ENCODE data around the gene CCDC40.

Gene CCDC40

GRCh38 chr17:80106751-80107150 is 70.3 kb downstream of the CCDC40 start:
- DNase-seq (ENCODE audit: low read depth): no peak
- H3K4me3 ChIP-seq (ENCODE audit: control insufficient read depth, low read depth, low read length): no peak overlapping the region
- no peak for TF ChIP-seq CTCF (conservative IDR thresholded peaks at IDR 0.05; ENCODE audit: control insufficient read depth, insufficient read depth, low read depth, low read length)

GRCh38 chr17:80107231-80108021 is 71.0 kb downstream of the CCDC40 start:
- no peak for DNase-seq (ENCODE audit: low read depth)
- H3K4me3 ChIP-seq (ENCODE audit: control insufficient read depth, low read depth, low read length): no peak overlapping the region
- no peak for TF ChIP-seq CTCF (conservative IDR thresholded peaks at IDR 0.05; ENCODE audit: control insufficient read depth, insufficient read depth, low read depth, low read length)

GRCh38 chr17:80108036-80108971 is 71.9 kb downstream of the CCDC40 start:
- H3K4me3 ChIP-seq (ENCODE audit: control insufficient read depth, low read depth, low read length): no peak overlapping the region
- no peak for DNase-seq (ENCODE audit: low read depth)
- no peak for TF ChIP-seq CTCF (conservative IDR thresholded peaks at IDR 0.05; ENCODE audit: control insufficient read depth, insufficient read depth, low read depth, low read length)

GRCh38 chr17:80109066-80109660 is 72.7 kb downstream of the CCDC40 start:
- H3K4me3 ChIP-seq (ENCODE audit: control insufficient read depth, low read depth, low read length): no peak overlapping the region
- TF ChIP-seq CTCF (conservative IDR thresholded peaks at IDR 0.05; ENCODE audit: control insufficient read depth, insufficient read depth, low read depth, low read length): no peak
- DNase-seq (ENCODE audit: low read depth): no peak

- no peak for TF ChIP-seq CTCF (conservative IDR thresholded peaks at IDR 0.05; ENCODE audit: control insufficient read depth, insufficient read depth, low read depth, low read length)
- no peak overlapping the region for H3K4me3 ChIP-seq (ENCODE audit: control insufficient read depth, low read depth, low read length)
- DNase-seq (ENCODE audit: low read depth): no peak
These were observed 73.4 kb downstream of the CCDC40 start for GRCh38 chr17:80109713-80110446.

GRCh38 chr17:80110447-80110812 is 74.0 kb downstream of the CCDC40 start:
- DNase-seq (ENCODE audit: low read depth): no peak
- H3K4me3 ChIP-seq (ENCODE audit: control insufficient read depth, low read depth, low read length): no peak overlapping the region
- TF ChIP-seq CTCF (conservative IDR thresholded peaks at IDR 0.05; ENCODE audit: control insufficient read depth, insufficient read depth, low read depth, low read length): no peak

Data from fibroblast of mammary gland (primary cell).